Measurements from ENCODE around the gene GAB3.

GAB3 gene

DNA sequence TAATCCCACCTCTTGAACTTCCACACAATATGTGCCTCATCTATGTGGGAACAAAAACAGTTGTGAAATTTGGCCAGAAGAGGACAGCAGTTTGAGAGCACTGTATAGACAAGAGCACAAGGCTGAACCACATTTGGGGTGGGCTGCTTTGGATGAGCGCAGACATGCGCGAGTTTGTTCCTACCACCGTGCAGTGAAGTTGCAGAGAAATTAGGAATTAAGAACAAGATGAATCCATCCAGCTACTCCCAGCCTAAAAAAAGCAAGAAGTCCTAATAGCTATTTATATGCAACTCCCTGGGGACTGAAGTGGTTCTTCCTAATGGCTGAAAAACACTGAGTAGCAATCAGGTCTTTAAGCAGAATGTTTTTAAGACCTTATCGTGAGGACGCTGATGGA is 1.0 kb downstream of the GAB3 start:
- DNase-seq (ENCODE audit: low read depth): no peak

DNA sequence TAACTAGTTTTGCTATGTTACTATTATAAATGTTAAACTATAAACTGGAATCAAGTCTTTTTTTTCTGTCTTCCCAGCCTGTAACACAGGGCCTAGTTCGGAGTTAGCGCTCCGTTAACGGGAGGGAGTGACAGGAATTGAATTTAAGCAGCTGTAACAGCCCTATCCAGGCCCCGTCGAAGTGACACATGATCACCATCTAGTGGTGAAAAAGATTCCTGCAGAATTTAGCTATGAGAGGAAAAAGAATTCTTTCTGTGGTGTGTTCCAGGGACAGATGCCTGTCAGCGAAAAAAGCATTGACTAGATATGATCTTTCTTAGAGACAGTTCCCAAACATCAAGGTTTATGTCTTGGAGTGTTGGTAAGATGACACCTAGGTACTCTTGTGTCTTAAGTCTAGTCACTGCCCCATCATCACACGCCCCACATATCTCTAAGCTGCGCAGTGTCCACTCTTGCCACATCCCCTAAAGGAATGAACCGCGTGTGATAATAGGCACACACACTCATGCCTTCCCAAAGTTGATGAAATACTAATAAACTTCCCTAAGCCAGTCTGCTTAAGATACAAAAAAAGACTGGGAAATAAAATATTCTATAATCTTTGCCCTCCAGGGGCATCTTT is 2.1 kb downstream of the GAB3 start:
- no peak for DNase-seq (ENCODE audit: low read depth)

DNA sequence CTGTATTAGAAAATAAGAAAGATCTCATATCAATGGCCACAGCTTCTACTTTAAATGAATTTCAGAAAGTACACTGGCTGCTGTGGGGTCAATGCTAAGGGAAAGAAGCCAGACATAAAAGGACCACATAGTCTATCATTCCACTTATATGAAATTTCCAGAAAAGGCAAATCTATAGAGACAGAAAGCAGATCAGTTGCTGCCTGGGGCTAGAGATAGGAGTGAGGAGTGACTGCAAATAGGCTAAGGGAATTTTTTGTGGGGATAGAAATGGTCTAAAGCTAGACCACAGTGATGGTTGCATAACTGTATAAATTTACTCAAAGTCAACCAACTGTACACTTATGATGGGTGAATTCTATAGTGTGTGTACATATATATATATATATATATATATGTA is 8.3 kb downstream of the GAB3 start:
- DNase-seq (ENCODE audit: low read depth): no peak

DNA sequence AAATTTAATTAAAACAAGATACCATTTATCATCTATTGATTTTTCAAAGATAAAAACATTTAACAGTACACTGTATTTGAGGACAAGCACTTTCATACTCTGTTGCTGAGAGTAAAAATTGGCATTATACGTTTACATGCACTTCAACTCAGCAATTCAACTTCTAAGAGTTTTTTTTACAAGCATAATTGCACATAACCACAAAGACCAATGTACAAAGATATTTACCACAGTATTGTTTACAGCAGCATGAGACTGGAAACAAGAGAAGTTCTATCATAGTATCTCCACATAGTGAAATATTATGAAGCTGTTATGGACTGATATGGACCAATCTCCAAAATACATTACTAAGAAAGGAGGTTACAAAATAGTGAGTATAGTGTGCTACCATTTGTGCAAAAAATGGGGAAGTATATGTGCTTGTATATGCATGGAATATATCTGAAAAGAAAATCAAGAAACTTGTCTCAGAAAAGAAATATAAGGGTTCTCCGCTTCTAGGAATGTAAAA is 10.9 kb downstream of the GAB3 start:
- DNase-seq (ENCODE audit: low read depth): no peak

DNA sequence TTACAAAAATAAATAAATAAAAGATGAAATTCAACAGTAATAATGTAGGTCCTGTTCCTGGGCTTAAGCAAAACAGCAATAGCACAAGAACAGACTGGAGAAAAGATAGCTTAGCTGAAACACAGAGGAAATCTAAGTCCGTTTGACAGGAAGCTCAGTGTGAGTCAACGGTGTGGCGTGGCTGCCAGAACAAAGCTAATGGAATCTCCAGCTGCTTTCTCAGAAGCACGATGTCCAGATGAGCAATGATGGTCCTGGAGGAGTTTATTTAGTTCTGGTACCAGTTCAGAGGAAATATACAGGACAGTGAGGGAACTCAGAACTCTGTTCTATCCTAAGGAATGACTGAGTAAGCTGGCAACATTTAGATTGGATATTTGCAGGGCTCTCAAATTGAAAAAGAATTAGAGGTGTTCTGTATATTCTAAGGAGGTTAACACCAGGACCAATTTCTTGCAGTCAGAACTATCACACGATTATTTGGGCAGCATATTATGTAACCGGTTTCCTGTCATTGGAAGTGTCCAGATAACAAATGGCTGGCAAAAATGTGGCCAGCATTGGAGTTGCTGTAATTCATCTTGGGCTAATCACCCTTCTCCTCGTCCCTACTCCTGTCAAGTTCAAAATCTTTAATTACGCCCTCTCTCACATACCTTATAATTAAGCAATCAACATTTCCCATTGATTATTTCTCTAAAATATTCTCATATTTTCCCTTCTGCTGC is 12.7 kb downstream of the GAB3 start:
- no peak for DNase-seq (ENCODE audit: low read depth)

DNA sequence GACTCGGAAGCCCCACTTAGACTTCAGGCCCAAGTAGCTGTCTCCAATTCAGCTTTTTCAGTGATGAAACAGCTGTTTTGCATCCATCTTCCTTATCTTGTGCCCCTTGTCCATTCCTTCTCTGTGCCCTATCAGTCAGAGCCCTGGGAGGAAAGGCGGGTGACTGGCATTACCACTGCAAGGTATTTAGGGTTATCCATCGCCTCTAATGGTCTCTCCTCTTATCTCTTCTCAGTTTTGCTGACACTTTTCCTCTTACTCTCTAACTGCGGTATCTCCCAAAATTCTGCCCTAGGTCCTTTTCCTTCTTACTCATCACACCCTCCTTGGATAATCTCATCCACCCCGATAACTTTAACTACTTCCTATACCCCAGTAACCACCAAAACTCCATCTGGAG is 13.7 kb downstream of the GAB3 start:
- no peak for DNase-seq (ENCODE audit: low read depth)

DNA sequence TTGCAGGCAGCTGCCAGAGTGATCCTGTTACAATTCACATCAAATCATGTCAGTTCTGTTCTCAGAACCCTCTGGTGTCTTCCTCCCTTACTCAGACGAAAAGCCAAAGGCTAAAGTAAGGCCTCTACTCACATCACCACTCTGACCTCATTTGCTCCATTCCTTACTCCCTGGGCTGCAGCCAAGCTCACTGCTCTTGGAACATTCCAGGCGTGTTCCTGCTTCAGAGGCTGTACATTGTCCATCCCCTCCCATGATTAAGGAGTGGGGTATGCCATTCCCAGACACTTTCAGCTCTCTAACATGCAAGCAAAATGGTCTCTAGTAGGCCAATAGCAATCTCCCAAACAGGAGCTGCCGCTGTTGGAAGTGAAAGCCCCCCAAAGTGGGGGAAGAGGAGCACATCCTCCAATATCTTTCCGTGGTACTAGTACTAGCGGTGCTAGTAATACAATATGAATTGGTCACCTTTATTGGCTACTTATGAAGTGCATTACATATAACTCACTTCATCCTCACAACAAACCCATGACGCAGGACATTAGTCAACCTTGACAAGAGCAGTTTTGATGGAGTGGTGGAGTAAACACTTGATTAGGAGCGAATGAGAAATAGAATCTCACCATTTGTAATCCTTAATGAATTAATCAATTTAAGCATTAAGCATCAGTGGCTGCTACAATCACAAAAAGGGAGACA is 15.0 kb downstream of the GAB3 start:
- no peak for DNase-seq (ENCODE audit: low read depth)

DNA sequence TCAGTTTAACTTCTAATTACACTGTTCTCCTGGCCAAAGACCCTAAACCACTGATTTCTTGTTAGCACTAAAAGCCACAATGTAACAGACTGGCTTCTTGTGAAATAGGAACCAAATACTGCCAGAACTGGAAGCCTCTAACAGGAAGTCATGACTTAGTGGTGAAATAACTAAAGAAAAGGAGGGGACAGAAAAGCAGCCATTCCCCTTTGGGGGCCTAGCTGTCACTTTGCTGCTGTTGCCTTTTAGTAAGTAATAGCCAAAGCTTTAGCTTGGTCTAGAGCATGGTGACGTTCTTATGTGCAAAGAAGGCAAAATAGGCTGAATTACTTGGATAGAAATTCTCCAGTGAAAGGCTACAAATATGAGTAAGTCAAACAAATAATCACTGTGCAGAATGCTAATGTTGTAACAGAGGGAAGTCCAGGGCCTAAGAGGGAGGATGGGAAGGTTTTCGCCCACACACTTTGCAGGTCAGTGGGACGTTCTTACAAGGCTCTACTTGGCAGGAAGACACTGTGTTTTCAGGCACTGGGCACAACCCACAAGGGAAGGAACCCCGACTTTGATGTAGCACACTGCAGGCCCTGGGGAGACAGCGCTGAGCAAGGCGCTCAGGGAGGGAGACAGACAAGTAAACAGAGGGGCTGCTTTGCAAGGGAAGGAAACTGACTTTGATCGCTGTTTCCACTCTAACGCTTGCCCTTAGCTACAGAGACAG is 16.7 kb downstream of the GAB3 start:
- no peak for DNase-seq (ENCODE audit: low read depth)

DNA sequence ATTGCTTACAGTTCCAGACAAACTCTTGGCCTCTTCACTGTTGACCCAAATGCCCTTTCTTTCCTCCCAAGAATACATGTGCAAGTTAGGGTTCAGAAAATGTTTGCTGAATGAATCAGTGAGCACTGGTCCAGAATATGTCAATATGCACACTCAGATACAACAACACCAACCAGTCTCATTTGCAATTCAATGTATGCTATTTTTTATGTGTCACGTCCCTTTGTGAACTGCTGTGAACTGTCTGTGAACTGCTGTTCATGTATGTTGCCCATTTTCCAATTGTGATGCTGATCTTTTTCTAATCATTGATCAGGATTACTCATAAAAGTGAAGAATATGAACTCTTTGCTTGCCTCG is 17.8 kb downstream of the GAB3 start:
- DNase-seq (ENCODE audit: low read depth): no peak

DNA sequence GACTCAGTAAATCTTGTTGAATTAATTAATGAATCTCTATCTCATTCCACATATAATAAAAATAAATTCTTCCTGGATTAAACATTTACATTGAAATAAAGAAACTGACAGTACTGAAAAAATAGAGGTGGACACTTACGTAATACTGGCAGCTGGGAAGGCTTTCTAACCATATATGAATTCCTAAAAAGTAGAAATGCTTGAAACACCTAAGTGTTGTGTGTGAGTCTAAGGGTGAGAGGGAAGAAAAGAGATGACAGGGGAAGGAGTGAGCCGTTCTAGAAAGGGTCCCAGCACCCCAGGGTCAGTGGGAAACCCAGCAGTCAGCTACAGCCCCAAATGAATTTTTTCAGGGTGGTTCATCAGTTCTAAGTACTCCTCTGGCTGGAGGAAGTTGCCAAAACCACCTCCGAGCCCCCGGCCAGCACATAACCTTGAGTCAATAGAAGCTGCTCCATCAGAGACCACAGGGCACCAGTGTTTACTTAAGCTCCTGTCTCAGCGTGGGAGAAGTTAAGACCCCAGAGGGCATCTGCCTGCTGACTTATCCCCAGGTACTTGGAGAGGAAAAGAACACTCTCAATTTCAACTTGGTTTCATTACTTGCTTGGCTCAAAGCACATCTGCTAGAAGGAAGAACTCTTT is 18.3 kb downstream of the GAB3 start:
- no peak for DNase-seq (ENCODE audit: low read depth)

DNA sequence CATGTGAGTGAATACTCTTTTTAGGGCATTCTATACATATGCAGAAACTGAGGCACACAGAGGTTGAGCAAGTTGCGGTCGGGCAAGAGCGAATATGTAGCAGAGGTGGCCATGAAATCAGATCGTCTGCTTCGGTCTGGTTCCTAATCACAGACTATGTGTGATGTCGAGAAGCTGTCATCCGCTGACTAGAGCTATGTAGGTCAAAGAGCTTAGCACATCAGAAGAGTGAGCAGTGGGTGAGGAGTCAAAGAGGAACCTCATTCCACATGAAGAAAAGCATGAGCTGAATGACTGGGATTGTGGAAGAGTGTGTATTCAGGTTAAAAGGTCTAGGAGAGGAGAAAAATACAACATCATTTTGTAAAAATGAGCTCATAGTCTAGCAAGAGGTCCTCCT is 19.0 kb downstream of the GAB3 start:
- no peak for DNase-seq (ENCODE audit: low read depth)

DNA sequence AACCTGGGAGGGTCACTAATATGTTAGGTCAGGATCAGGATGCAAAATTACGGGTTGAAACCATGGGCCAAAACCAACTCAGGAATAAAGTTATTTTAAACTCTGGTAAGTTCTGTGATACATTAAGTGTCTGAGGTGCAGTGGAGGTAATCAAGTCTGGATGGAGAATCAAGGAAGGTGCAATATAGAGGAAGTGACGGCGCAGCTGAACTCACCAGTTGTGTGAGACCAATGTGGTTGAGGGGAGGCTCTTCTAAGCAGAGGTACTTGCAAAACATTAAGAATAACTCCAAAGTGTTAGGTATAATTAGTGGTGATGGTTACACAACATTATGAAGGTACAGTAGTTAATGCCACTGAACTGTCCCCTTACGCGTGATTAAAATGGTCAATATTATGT is 19.7 kb downstream of the GAB3 start:
- no peak for DNase-seq (ENCODE audit: low read depth)

DNA sequence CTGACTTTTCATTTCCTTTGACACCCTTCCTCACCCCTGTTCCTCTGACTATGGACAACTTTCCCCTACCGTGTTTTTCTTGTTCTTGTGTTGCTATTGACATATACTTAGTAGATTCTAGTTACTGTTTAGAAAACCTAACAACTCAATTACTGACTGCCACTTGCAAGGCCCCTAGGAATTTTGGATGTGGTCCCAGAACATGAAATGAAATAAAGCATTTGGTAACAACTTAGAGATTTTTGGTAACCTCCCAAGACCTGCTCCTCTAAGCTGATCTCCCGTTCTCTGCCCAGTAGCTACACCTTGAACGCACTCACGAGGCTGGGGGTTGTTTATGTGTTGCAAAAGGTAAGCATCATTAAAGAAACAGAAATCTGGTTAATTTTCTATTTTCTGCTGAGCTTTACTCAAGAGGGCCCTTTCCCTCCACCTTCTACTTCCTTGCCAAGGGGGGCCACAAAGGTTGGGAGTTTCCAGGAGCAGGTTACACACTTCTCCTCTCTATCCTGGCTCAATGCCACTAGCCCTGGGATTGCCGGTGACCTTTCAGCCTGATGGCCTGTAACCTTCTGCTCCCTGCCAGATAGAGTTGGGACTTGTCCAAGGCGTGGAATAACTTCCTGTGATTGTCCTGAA is 20.5 kb downstream of the GAB3 start:
- no peak for DNase-seq (ENCODE audit: low read depth)

DNA sequence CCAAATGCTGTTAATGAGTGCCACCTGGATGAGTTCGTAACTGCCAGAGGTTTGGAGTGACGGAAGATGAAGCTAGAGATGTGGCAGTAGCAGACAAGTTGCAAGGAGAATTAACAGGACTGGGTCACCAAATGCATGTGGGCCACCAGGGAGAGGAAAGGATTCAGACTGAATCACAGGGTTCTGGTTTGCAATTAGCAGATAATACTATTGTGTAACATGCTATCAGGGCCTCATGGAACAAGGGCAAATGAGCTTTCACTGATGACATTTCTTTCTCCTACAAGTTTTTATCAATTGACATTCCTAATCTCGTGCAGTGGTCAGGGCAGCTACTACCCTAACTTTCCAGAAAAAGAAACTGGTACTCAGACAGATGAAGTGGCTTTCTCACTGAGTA is 21.4 kb downstream of the GAB3 start:
- DNase-seq (ENCODE audit: low read depth): no peak

DNA sequence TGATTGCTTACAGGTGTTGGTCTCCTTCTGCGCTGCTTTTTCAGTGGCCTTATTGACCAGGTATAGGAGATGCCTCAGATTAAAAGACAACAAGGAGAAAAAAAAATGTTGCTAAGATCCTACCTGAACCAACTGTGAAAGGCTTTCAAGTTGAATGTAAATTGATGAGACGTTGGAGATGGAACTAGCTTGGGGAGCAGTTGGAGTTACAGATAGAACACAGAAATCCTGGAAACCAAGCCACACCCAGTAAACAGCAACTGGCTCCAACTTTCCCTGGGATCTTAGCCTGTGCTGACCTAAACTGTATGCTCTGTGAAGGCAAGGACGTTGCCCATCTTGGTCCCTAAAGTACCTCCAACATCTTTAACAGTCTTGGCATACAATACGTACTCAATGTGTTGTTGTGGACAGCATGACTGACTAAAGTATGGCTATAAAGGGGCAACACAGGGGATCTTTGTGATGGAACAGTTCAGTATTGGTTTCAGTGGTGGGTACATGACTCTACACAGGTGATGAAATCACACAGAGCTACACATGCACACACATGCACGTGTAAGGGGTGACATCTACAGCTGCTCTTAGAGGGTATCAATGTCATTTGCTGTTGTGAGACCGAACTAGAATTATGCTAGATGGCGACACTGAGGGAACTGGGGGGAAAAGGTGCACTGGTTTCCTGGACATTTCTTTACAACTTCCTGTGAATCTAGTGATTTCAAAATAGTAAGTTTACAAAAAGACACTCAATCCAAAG is 22.3 kb downstream of the GAB3 start:
- no peak for DNase-seq (ENCODE audit: low read depth)

DNA sequence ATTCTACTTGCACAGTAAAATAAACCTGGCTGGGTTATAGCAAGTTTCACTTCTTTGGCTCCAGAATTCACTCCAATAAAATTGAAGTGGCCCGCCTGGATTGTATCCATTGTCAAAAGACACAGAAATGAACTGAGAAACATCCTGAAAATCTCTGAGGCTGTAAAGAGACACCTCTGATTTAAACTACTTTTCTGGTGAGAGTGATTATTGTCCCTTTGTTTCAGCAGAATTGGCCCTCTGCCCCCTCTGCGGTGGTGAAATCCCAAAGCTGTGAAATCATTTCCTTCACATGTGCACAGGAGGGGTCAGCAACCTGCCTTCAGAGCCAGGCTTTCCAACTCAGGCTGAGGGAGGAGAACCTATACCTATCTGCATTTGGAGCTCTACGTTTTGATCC is 23.0 kb downstream of the GAB3 start:
- DNase-seq (ENCODE audit: low read depth): no peak

DNA sequence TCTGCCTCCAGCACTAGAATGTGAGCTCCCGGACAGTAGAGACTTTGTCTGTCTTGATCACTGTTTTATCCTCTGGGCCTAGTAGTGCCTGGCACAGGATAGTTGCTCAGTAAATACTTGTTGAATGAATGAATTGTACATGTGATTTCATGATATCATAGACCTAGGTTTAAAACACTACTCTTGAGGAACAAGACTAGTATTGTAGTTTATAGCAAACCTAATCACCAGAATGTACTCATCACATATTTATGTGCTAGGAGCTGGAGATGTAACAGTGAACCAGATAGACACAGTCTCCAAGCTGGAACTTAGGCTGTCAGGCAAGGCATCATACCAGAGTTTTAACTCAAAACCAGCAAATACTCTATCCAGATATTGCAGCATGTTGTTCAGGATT is 23.5 kb downstream of the GAB3 start:
- DNase-seq (ENCODE audit: low read depth): no peak

DNA sequence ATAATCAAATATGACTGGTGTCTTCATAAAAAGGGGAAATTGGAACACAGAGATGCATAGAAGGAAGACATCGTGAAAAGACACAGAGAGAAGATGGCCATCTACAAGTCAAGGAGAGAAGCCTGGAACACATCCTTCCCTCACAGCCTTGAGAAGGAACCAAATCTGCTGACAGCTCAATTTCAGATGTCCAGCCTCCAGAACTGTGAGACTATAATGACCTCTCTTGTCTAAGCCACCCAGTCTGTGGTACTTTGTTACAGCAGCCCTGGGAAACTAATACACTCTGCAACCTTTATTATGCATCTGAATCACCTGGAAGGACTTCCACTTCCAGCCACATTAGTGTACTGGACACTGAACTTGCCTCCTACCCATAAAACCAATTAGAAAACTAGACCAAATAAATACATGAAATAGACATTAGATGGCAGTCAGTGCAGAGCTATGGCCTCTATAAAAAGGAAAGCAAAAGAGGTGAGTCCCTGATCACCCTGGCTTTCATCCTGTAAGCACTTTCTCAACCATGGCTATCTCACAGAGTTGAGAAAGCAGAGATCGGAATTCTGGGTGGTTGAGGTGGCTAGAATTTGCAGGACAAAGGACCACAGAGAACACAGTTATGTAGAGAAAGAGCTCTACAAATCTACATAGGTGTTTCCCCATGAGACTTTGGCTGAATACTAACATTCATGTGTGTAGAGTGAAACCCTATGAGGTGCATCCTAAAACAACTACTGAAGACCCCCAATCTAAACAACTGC is 25.7 kb downstream of the GAB3 start:
- DNase-seq (ENCODE audit: low read depth): no peak

DNA sequence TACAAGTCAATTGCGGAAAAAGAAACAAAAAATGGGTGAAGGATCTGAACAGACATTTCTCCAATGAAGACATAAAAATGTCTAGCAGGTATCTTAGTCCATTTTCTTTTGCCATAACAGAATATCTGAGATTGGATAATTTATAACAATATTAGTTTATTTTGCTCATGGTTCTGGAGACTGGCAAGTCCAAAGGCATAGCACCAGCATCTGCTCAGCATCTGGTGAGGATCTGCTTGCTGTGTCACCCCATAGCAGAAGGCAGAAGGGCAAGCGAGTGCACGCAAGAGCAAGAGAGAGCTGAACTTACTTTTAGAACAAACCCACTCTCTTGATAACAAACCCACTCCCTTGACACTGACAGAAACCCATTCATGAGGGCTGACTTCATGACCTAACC is 29.7 kb downstream of the GAB3 start:
- no peak for DNase-seq (ENCODE audit: low read depth)

DNA sequence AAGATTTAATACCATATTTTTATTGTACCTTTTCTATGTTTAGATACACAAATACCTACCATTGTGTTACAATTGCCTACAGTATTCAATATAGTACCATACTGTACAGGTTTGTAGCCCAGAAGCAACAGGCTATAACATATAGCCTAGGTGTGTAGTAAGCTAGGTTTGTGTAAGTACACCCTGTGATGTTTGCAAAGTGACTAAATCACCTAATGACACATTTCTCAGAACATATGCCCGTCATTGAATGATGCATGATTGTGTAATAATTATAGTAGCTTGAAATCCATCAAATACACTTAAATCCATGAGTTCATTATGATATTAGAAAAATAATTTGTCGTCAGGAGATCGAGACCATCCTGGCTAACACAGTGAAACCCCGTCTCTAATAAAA is 30.8 kb downstream of the GAB3 start:
- DNase-seq (ENCODE audit: low read depth): no peak
